GM12878 (cell line): ENCODE measurements around the gene SEC16B. TPM values are rescaled to one million over a fixed set of nuclear protein-coding genes. Genes with fewer than 3 reads are reported as not detected.

Experiments
- ATAC-seq: fragments of 200-7000 bp; cut with Tn5 transposase; 3 replicates; pipeline ENCODE4 v1.9.1; 2020; ENCODE audit warnings: mild to moderate bottlenecking, moderate library complexity
- BruUV-seq: library from RNA; stranded (reverse); fragments of 400-500 nt; replicated peaks from 2 replicates; lab custom pipeline; 2021; lab: Mats Ljungman, UMichigan
- CTCF ChIA-PET: fragments of 300-600 bp; sonication (Branson Sonifier 250); formaldehyde crosslinking; extraction: SDS; loops from one replicate; lab custom pipeline; 2021; ENCODE audit warnings: inconsistent platforms; lab: Yijun Ruan, JAX
- POLR2A ChIA-PET: fragments of 350-600 bp; formaldehyde crosslinking; extraction: SDS; loops from one replicate; lab custom pipeline; 2021; ENCODE audit warnings: inconsistent platforms; lab: Charles Lee
- RAD21 ChIA-PET: fragments of 300-600 bp; sonication (Branson Sonifier 250); formaldehyde crosslinking; loops from one replicate; lab custom pipeline; 2023; ENCODE audit warnings: antibody characterized with exemption; ENCODE audit not compliant: unreplicated experiment; lab: Charles Lee
- SMC1A ChIA-PET: fragments of 300-600 bp; sonication (Branson Sonifier 250); formaldehyde crosslinking; loops from one replicate; lab custom pipeline; 2023; ENCODE audit not compliant: unreplicated experiment, uncharacterized antibody; lab: Charles Lee
- DNase-seq: peaks from one replicate; pipeline ENCODE4 v3.0.0-alpha.2; 2011; ENCODE audit warnings: low read depth, low spot score
- FAIRE-seq: peaks from 3 replicates; lab custom pipeline; 2011; peaks lifted over from hg19 to GRCh38; lab: Jason Lieb, UNC
- H2AFZ ChIP-seq: 2 replicates; pipeline ENCODE4 v1.6.0; 2011; ENCODE audit warnings: low read depth, low read length, control low read depth; ENCODE audit not compliant: control insufficient read depth
- H3K27ac ChIP-seq: 2 replicates; pipeline ENCODE4 v1.5.1; 2011; ENCODE audit warnings: control low read depth; ENCODE audit not compliant: control insufficient read depth, insufficient read depth
- H3K27me3 ChIP-seq, 2 experiments: replicated peaks in 1 of 2; 2 replicates each; pipeline versions ENCODE4 v1.6.0 to v1.6.1; 2011; ENCODE audit warnings: low read length in 1 of 2; ENCODE audit not compliant: control insufficient read depth in 2 of 2, insufficient read depth in 2 of 2
- H3K36me3 ChIP-seq, 2 experiments: 2 replicates each; pipeline ENCODE4 v1.5.1; 2011; ENCODE audit warnings: low read length in 1 of 2; ENCODE audit not compliant: control insufficient read depth in 2 of 2, insufficient read depth in 2 of 2
- H3K4me1 ChIP-seq: 2 replicates; pipeline ENCODE4 v1.6.1; 2011; ENCODE audit warnings: mild to moderate bottlenecking, low read length, moderate library complexity, mixed read lengths; ENCODE audit not compliant: control insufficient read depth, insufficient read depth
- H3K4me2 ChIP-seq: 2 replicates; pipeline ENCODE4 v1.6.0; 2011; ENCODE audit warnings: control low read depth; ENCODE audit not compliant: control insufficient read depth, insufficient read depth
- H3K4me3 ChIP-seq: fragments of 200-600 bp; sonication (generic); 2 replicates; pipeline ENCODE4 v1.5.1; 2016
- H3K79me2 ChIP-seq: 2 replicates; pipeline ENCODE4 v1.6.0; 2011; ENCODE audit warnings: low read length; ENCODE audit not compliant: control insufficient read depth, insufficient read depth
- H3K9ac ChIP-seq: 2 replicates; pipeline ENCODE4 v1.8.0; 2011; ENCODE audit warnings: low read length, control low read depth, mixed read lengths; ENCODE audit not compliant: control insufficient read depth, insufficient read depth
- H3K9me3 ChIP-seq: replicated peaks from 3 replicates; pipeline ENCODE4 v1.5.1; 2011; ENCODE audit warnings: mild to moderate bottlenecking, low read length; ENCODE audit not compliant: control insufficient read depth, insufficient read depth
- H4K20me1 ChIP-seq: 2 replicates; pipeline ENCODE4 v1.6.0; 2011; ENCODE audit not compliant: control insufficient read depth, insufficient read depth
- MTA2 ChIP-seq: fragments of 450-650 bp; IDR thresholded peaks from 2 replicates; pipeline ENCODE4 v1.6.1; 2016; ENCODE audit warnings: low read depth, mild to moderate bottlenecking, moderate library complexity
- RAD21 ChIP-seq: IDR thresholded peaks from 2 replicates; pipeline ENCODE4 v1.6.1; 2011; ENCODE audit warnings: mild to moderate bottlenecking, low read depth, low read length, moderate library complexity; ENCODE audit not compliant: insufficient read depth
- RAD51 ChIP-seq: fragments of 450-650 bp; IDR thresholded peaks from 2 replicates; pipeline ENCODE4 v1.6.1; 2016; ENCODE audit warnings: moderate library complexity, mild to moderate bottlenecking, inconsistent platforms
- RBBP5 ChIP-seq: fragments of 200-600 bp; sonication (generic); conservative IDR thresholded peaks from 2 replicates; pipeline ENCODE4 v1.6.1; 2016
- WGBS: methylation state at CpG from one replicate; pipeline ENCODE4 v1.1.6; 2016; ENCODE audit warnings: low lambda C conversion rate; ENCODE audit not compliant: insufficient replicate concordance, insufficient coverage; ENCODE audit errors: missing lambda C conversion rate; 5-methylcytosine and 5-hydroxymethylcytosine counted together
- in situ Hi-C: fragments of 300-500 bp; cut with MboI; formaldehyde crosslinking; loops from 9 replicates; pipeline ENCODE4 v1.14.3; 2018; ENCODE audit warnings: mixed read lengths
- intact Hi-C: fragments of 100-400 bp; cut with micrococcal nuclease; formaldehyde crosslinking; loops from one replicate; pipeline ENCODE4 v1.14.2; 2022; ENCODE audit not compliant: unreplicated experiment
- polyA plus RNA-seq, 11 experiments: library from polyadenylated mRNA; depleted of rRNA in 4 of 11; unstranded in 6 of 11; stranded (reverse) in 5 of 11; fragments of >200 nt; fragmentation: Nextera tagmentation in 4 of 11; fragmentation: Illumina TruSeq in 1 of 11; extraction: Ambion mirVana in 4 of 11; extraction: Trizol in 1 of 11; gene quantifications; 1 replicate in 1 of 11; 2 replicates in 10 of 11; pipeline versions ENCODE4 v1.2.1 to v1.2.3, GENCODE V29; 2011 to 2016; ENCODE audit warnings: inconsistent platforms in 2 of 11, missing spikeins in 2 of 11, low read depth in 1 of 11
- total RNA-seq, 4 experiments: library from RNA; depleted of rRNA in 3 of 4; stranded (reverse); fragments of >200 nt in 3 of 4; fragmentation: Illumina TruSeq in 1 of 4; extraction: Trizol in 1 of 4; gene quantifications; 2 replicates each; pipeline versions ENCODE4 v1.2.1 to v1.2.3, GENCODE V29; 2013 to 2021
- TF ChIP-seq, protein P1 (sequence below): fragments of 150-350 bp; IDR thresholded peaks from 2 replicates; pipeline ENCODE4 v1.6.1; 2016; ENCODE audit warnings: low read depth, low read length
- TF ChIP-seq, protein P2 (sequence below): IDR thresholded peaks from 2 replicates; pipeline ENCODE4 v1.6.1; 2012; ENCODE audit warnings: low read length, inconsistent platforms
- TF ChIP-seq, protein P3 (sequence below): fragments of 450-650 bp; IDR thresholded peaks from 2 replicates; pipeline ENCODE4 v1.6.1; 2017; ENCODE audit warnings: mild to moderate bottlenecking, low read depth, inconsistent platforms; ENCODE audit not compliant: poor library complexity, severe bottlenecking
- TF ChIP-seq, protein P4 (sequence below): IDR thresholded peaks from 2 replicates; pipeline ENCODE4 v1.6.1; 2012; ENCODE audit warnings: low read depth, low read length, improper control_type of control experiment
- TF ChIP-seq, protein P5 (sequence below): fragments of 450-650 bp; IDR thresholded peaks from 2 replicates; pipeline ENCODE4 v1.6.1; 2016; ENCODE audit warnings: mild to moderate bottlenecking
- TF ChIP-seq, protein P6 (sequence below): fragments of 450-650 bp; IDR thresholded peaks from 2 replicates; pipeline ENCODE4 v1.6.1; 2018; ENCODE audit warnings: mild to moderate bottlenecking, low read depth, moderate library complexity; ENCODE audit not compliant: partially characterized antibody

SEC16B gene
- total and polyA plus RNA-seq, 10 of the 15 experiments (the other 5 are each of a cell fraction or from before 2014, with no cell fraction given), result 0.10 to 0.94 (median 0.17) TPM; not detected in 2

DNA sequence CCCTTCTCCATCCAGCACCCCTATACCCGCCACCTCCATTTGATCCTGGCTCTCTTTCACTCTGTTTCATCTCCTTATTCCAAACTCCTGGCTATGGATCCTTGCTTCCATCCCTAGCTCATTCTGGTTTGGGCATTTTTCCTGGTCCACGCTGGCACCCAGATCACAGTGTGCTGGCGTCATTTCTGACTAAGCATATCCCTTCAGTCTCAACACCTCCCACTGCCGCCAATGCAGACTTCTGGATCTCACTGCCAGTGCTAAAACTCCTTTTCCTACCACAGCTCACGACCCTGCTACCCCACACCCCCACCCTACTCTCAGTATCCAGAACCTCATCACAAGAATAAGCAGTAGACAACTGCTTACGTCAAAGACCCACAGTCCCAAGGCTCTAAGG is 16.3 kb downstream of the SEC16B start (continued):
- TF ChIP-seq, protein P1, sequence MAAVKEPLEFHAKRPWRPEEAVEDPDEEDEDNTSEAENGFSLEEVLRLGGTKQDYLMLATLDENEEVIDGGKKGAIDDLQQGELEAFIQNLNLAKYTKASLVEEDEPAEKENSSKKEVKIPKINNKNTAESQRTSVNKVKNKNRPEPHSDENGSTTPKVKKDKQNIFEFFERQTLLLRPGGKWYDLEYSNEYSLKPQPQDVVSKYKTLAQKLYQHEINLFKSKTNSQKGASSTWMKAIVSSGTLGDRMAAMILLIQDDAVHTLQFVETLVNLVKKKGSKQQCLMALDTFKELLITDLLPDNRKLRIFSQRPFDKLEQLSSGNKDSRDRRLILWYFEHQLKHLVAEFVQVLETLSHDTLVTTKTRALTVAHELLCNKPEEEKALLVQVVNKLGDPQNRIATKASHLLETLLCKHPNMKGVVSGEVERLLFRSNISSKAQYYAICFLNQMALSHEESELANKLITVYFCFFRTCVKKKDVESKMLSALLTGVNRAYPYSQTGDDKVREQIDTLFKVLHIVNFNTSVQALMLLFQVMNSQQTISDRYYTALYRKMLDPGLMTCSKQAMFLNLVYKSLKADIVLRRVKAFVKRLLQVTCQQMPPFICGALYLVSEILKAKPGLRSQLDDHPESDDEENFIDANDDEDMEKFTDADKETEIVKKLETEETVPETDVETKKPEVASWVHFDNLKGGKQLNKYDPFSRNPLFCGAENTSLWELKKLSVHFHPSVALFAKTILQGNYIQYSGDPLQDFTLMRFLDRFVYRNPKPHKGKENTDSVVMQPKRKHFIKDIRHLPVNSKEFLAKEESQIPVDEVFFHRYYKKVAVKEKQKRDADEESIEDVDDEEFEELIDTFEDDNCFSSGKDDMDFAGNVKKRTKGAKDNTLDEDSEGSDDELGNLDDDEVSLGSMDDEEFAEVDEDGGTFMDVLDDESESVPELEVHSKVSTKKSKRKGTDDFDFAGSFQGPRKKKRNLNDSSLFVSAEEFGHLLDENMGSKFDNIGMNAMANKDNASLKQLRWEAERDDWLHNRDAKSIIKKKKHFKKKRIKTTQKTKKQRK, result no peak
- TF ChIP-seq RAD21, result no peak

DNA sequence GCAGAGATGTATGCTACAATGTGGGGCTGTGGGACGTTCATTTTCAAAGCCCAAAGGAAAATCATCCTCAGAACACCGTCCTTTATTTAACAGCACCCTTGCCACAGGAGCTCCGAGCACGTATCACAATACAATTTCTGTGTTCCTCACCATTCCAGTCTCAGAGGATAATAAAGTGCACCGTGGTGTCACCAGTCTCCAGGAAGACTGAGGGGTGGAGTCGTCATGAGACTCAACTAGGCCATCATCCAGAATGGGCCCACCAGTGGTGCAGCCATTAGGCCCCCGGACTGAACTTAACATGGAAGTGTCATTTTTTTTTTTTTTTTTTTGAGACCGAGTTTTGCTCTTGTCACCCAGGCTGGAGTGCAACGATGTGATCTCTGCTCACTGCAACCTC is 17.2 kb downstream of the SEC16B start:
- intact Hi-C loops, result no loop called here
- no peak overlapping the region for H3K4me2 ChIP-seq
- WGBS, result 36% methylated on average over 7 of the region's 9 CpGs
- H3K9me3 ChIP-seq, result no peaks in the 10 kb centered on the region
- no peak overlapping the region for H3K9ac ChIP-seq
- no peak overlapping the region for H3K4me3 ChIP-seq
- FAIRE-seq, result no peak
- no peaks in the 10 kb centered on the region for H3K36me3 ChIP-seq
- no peak overlapping the region for H2AFZ ChIP-seq
- no peaks in the 10 kb centered on the region for H3K4me1 ChIP-seq
- no peaks in the 10 kb centered on the region for H3K79me2 ChIP-seq
- no peaks in the 10 kb centered on the region; a peak in 1 of 4 replicates for H3K27me3 ChIP-seq
- no peak for ATAC-seq
- H3K27ac ChIP-seq, result no peak overlapping the region
- RAD21 ChIA-PET, result no interaction called here
- no peak for DNase-seq
- no peaks in the 10 kb centered on the region for H4K20me1 ChIP-seq
- POLR2A ChIA-PET, result no interaction called here
- CTCF ChIA-PET, result interaction anchor here (1.2 to 2.5 kb wide), 2 partner anchors 347 to 1053 kb away, joined by 3 to 6 read pairs; no protein-coding TSS in a partner anchor
- SMC1A ChIA-PET, result no interaction called here
- in situ Hi-C loops, result no loop called here
- no TSS peak for BruUV-seq
- TF ChIP-seq RAD51 (no peak), MTA2 (no peak), RBBP5 (no peak)
- TF ChIP-seq, protein P2, sequence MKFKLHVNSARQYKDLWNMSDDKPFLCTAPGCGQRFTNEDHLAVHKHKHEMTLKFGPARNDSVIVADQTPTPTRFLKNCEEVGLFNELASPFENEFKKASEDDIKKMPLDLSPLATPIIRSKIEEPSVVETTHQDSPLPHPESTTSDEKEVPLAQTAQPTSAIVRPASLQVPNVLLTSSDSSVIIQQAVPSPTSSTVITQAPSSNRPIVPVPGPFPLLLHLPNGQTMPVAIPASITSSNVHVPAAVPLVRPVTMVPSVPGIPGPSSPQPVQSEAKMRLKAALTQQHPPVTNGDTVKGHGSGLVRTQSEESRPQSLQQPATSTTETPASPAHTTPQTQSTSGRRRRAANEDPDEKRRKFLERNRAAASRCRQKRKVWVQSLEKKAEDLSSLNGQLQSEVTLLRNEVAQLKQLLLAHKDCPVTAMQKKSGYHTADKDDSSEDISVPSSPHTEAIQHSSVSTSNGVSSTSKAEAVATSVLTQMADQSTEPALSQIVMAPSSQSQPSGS, result no peak
- TF ChIP-seq, protein P3, sequence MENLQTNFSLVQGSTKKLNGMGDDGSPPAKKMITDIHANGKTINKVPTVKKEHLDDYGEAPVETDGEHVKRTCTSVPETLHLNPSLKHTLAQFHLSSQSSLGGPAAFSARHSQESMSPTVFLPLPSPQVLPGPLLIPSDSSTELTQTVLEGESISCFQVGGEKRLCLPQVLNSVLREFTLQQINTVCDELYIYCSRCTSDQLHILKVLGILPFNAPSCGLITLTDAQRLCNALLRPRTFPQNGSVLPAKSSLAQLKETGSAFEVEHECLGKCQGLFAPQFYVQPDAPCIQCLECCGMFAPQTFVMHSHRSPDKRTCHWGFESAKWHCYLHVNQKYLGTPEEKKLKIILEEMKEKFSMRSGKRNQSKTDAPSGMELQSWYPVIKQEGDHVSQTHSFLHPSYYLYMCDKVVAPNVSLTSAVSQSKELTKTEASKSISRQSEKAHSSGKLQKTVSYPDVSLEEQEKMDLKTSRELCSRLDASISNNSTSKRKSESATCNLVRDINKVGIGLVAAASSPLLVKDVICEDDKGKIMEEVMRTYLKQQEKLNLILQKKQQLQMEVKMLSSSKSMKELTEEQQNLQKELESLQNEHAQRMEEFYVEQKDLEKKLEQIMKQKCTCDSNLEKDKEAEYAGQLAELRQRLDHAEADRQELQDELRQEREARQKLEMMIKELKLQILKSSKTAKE, result no peak
- TF ChIP-seq, protein P4, sequence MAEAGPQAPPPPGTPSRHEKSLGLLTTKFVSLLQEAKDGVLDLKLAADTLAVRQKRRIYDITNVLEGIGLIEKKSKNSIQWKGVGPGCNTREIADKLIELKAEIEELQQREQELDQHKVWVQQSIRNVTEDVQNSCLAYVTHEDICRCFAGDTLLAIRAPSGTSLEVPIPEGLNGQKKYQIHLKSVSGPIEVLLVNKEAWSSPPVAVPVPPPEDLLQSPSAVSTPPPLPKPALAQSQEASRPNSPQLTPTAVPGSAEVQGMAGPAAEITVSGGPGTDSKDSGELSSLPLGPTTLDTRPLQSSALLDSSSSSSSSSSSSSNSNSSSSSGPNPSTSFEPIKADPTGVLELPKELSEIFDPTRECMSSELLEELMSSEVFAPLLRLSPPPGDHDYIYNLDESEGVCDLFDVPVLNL, result no peak
- TF ChIP-seq, protein P5, sequence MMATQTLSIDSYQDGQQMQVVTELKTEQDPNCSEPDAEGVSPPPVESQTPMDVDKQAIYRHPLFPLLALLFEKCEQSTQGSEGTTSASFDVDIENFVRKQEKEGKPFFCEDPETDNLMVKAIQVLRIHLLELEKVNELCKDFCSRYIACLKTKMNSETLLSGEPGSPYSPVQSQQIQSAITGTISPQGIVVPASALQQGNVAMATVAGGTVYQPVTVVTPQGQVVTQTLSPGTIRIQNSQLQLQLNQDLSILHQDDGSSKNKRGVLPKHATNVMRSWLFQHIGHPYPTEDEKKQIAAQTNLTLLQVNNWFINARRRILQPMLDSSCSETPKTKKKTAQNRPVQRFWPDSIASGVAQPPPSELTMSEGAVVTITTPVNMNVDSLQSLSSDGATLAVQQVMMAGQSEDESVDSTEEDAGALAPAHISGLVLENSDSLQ, result no peak
- TF ChIP-seq, protein P6, sequence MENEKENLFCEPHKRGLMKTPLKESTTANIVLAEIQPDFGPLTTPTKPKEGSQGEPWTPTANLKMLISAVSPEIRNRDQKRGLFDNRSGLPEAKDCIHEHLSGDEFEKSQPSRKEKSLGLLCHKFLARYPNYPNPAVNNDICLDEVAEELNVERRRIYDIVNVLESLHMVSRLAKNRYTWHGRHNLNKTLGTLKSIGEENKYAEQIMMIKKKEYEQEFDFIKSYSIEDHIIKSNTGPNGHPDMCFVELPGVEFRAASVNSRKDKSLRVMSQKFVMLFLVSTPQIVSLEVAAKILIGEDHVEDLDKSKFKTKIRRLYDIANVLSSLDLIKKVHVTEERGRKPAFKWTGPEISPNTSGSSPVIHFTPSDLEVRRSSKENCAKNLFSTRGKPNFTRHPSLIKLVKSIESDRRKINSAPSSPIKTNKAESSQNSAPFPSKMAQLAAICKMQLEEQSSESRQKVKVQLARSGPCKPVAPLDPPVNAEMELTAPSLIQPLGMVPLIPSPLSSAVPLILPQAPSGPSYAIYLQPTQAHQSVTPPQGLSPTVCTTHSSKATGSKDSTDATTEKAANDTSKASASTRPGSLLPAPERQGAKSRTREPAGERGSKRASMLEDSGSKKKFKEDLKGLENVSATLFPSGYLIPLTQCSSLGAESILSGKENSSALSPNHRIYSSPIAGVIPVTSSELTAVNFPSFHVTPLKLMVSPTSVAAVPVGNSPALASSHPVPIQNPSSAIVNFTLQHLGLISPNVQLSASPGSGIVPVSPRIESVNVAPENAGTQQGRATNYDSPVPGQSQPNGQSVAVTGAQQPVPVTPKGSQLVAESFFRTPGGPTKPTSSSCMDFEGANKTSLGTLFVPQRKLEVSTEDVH, result no peak
